Calu3 (cell line): ENCODE results near the gene SERPINA12. TPM values are rescaled to one million over a fixed set of nuclear protein-coding genes. Genes with fewer than 3 reads are reported as not detected.

Source experiments
- BruUV-seq: library from RNA; stranded (reverse); fragments of 400-500 nt; replicated peaks from 2 replicates; lab custom pipeline; 2021; lab: Mats Ljungman, UMichigan
- CTCF ChIA-PET: fragments of 300-600 bp; sonication (Branson Sonifier 250); formaldehyde crosslinking; loops from one replicate; lab custom pipeline; 2022; ENCODE audit warnings: antibody characterized with exemption; lab: Charles Lee
- DNase-seq: peaks from one replicate; pipeline ENCODE4 v3.0.0; 2022
- H3K27ac Mint-ChIP-seq: one replicate; pipeline ENCODE4 v1.8.0; 2022; ENCODE audit warnings: mixed read lengths; ENCODE audit not compliant: unreplicated experiment
- H3K27me3 Mint-ChIP-seq: one replicate; pipeline ENCODE4 v1.8.0; 2022; ENCODE audit warnings: mixed read lengths; ENCODE audit not compliant: unreplicated experiment
- H3K36me3 Mint-ChIP-seq: one replicate; pipeline ENCODE4 v1.8.0; 2022; ENCODE audit warnings: mild to moderate bottlenecking, moderate library complexity, mixed read lengths; ENCODE audit not compliant: insufficient read depth, unreplicated experiment
- H3K4me1 Mint-ChIP-seq: one replicate; pipeline ENCODE4 v1.8.0; 2022; ENCODE audit warnings: mild to moderate bottlenecking, low read depth, mixed read lengths; ENCODE audit not compliant: unreplicated experiment
- H3K4me3 Mint-ChIP-seq: one replicate; pipeline ENCODE4 v1.8.0; 2022; ENCODE audit warnings: mild to moderate bottlenecking, low read depth, moderate library complexity, mixed read lengths; ENCODE audit not compliant: unreplicated experiment
- H3K9me3 Mint-ChIP-seq: one replicate; pipeline ENCODE4 v1.8.0; 2022; ENCODE audit warnings: low read depth, mixed read lengths; ENCODE audit not compliant: unreplicated experiment
- CTCF ChIP-seq: fragments of 200-600 bp; IDR thresholded peaks from one replicate; pipeline ENCODE4 v1.8.0; 2022; ENCODE audit warnings: antibody characterized with exemption; ENCODE audit not compliant: unreplicated experiment
- intact Hi-C: fragments of 100-400 bp; cut with micrococcal nuclease; formaldehyde crosslinking; loops from one replicate; pipeline ENCODE4 v1.10.0; 2022; ENCODE audit not compliant: unreplicated experiment
- total RNA-seq: library from RNA; stranded (reverse); gene quantifications from 2 replicates; pipeline ENCODE4 v1.2.3, GENCODE V29; 2022

The SERPINA12 gene
- total RNA-seq, 1 experiment from 2014 or later: not detected

- peaks cover 63% of the 10 kb centered on the region for H3K27me3 Mint-ChIP-seq
- no peaks in the 10 kb centered on the region for H3K9me3 Mint-ChIP-seq
- no peak for DNase-seq
- no peak overlapping the region for H3K4me3 Mint-ChIP-seq
- no peaks in the 10 kb centered on the region for H3K36me3 Mint-ChIP-seq
- H3K27ac Mint-ChIP-seq: no peak overlapping the region
- TF ChIP-seq CTCF: no peak
- BruUV-seq: no TSS peak
- CTCF ChIA-PET: no interaction called here
- H3K4me1 Mint-ChIP-seq: peaks cover 9% of the 10 kb centered on the region
- intact Hi-C loops: no loop called here
These were observed 46.3 kb downstream of the SERPINA12 start for GRCh38 chr14:94462763-94463572.

- CTCF ChIA-PET: interaction anchor here (0.6 kb wide), 1 partner anchor 30 kb away, joined by 3 read pairs; no protein-coding TSS in a partner anchor
- no peak for TF ChIP-seq CTCF
- DNase-seq: no peak
- BruUV-seq: no TSS peak
- Mint-ChIP-seq H3K4me1 (peaks cover 9% of the 10 kb centered on the region), H3K9me3 (no peaks in the 10 kb centered on the region), H3K36me3 (no peaks in the 10 kb centered on the region), H3K27me3 (peaks cover 63% of the 10 kb centered on the region), H3K27ac (no peak overlapping the region), H3K4me3 (no peak overlapping the region)
- intact Hi-C loops: no loop called here
These were observed 47.1 kb downstream of the SERPINA12 start for GRCh38 chr14:94462219-94462551.

- TF ChIP-seq CTCF: no peak
- peaks cover 9% of the 10 kb centered on the region for H3K4me1 Mint-ChIP-seq
- DNase-seq: no peak
- no peak overlapping the region for H3K27ac Mint-ChIP-seq
- peaks cover 63% of the 10 kb centered on the region for H3K27me3 Mint-ChIP-seq
- intact Hi-C loops: no loop called here
- CTCF ChIA-PET: interaction anchor here (0.6 kb wide), 1 partner anchor 30 kb away, joined by 3 read pairs; no protein-coding TSS in a partner anchor
- no TSS peak for BruUV-seq
- no peaks in the 10 kb centered on the region for H3K9me3 Mint-ChIP-seq
- H3K36me3 Mint-ChIP-seq: no peaks in the 10 kb centered on the region
- H3K4me3 Mint-ChIP-seq: no peak overlapping the region
These were observed 47.6 kb downstream of the SERPINA12 start for GRCh38 chr14:94461526-94462218.

GRCh38 chr14:94460631-94461416 lies 48.4 kb downstream of the SERPINA12 start:
- Mint-ChIP-seq H3K27me3 (peaks cover 63% of the 10 kb centered on the region), H3K4me1 (peaks cover 1% of the 10 kb centered on the region), H3K4me3 (no peak overlapping the region), H3K27ac (no peak overlapping the region), H3K36me3 (no peaks in the 10 kb centered on the region), H3K9me3 (no peaks in the 10 kb centered on the region)
- DNase-seq: no peak
- no TSS peak for BruUV-seq
- intact Hi-C loops: no loop called here
- CTCF ChIA-PET: no interaction called here
- no peak for TF ChIP-seq CTCF
